Gastrocnemius medialis (tissue), 4 donors: ENCODE data around the gene A4GNT. TPM values are rescaled to one million over a fixed set of nuclear protein-coding genes. Genes with fewer than 3 reads are reported as not detected.
A peak's percentile ranks its signal among the peaks of the same experiment; 100 is the strongest.

Experiments
- ATAC-seq, 2 donors: fragments of 150-250 bp; one replicate each; pipeline ENCODE4 v1.9.1; 2016
- DNase-seq, 2 donors: peaks; one replicate each; pipeline ENCODE4 v3.0.0-alpha.2; 2019
- H3K27ac ChIP-seq, 4 donors: fragments of 200-600 bp; sonication (generic); 1 replicate in 1 of 4; 2 replicates in 3 of 4; pipeline ENCODE4 v1.5.1; 2016 to 2018; ENCODE audit warnings: mild to moderate bottlenecking in 2 of 4, moderate library complexity in 1 of 4
- H3K27me3 ChIP-seq, 3 donors: fragments of 200-600 bp; sonication (generic) in 2 of 3; 1 replicate in 1 of 3; 2 replicates in 2 of 3; pipeline versions ENCODE4 v1.5.1 to v1.6.0; 2016 to 2019; ENCODE audit warnings: mild to moderate bottlenecking in 1 of 3, moderate library complexity in 1 of 3
- H3K36me3 ChIP-seq, 2 donors: fragments of 200-600 bp; sonication (generic) in 1 of 2; one replicate each; pipeline ENCODE4 v1.5.1; 2017 to 2018
- H3K4me1 ChIP-seq, 2 donors: fragments of 200-600 bp; sonication (generic) in 1 of 2; one replicate each; pipeline ENCODE4 v1.5.1; 2016 to 2017; ENCODE audit warnings: mild to moderate bottlenecking in 2 of 2
- H3K4me3 ChIP-seq, 4 donors: fragments of 200-600 bp; sonication (generic) in 3 of 4; 1 replicate in 1 of 4; 2 replicates in 3 of 4; pipeline ENCODE4 v1.5.1; 2016 to 2019; ENCODE audit warnings: mild to moderate bottlenecking in 2 of 4
- H3K9me3 ChIP-seq, 3 donors: fragments of 200-600 bp; sonication (generic) in 2 of 3; 1 replicate in 1 of 3; 2 replicates in 2 of 3; pipeline ENCODE4 v1.5.1; 2016 to 2019
- CTCF ChIP-seq, 5 experiments: fragments of 450-650 bp in 3 of 5; fragments of 200-600 bp in 2 of 5; sonication (generic) in 2 of 5; IDR thresholded peaks in 4 of 5; conservative IDR thresholded peaks in 1 of 5; 1 replicate in 4 of 5; 2 replicates in 1 of 5; pipeline ENCODE4 v1.5.1; 2016 to 2019; ENCODE audit warnings: antibody characterized with exemption in 5 of 5, mild to moderate bottlenecking in 3 of 5, moderate library complexity in 3 of 5
- POLR2A ChIP-seq, 2 donors: fragments of 450-650 bp; IDR thresholded peaks; one replicate each; pipeline ENCODE4 v1.6.1; 2017; ENCODE audit warnings: antibody characterized with exemption in 2 of 2, mild to moderate bottlenecking in 2 of 2, moderate library complexity in 2 of 2
- in situ Hi-C, 4 donors: fragments of 200-750 bp; cut with MboI; loops; one replicate each; pipeline versions ENCODE4 v1.15.0 to v1.8.0; 2017; ENCODE audit warnings: low sequenced_read_pairs in 4 of 4
- intact Hi-C: fragments of 100-400 bp; cut with DNase I; formaldehyde crosslinking; loops from one replicate; pipeline ENCODE4 v1.15.1; 2023; ENCODE audit warnings: low total_unique reads
- total RNA-seq, 4 donors: library from RNA; depleted of rRNA; stranded (reverse); fragments of >200 nt; gene quantifications; one replicate each; pipeline versions ENCODE4 v1.1.0 to v1.2.3, GENCODE V29; 2016

A4GNT gene
- total RNA-seq, 4 donors from 2014 or later = not detected

- H3K27me3 ChIP-seq = no peaks in the 10 kb centered on the region
- no peak for ATAC-seq
- intact Hi-C loops (no loop called here), in situ Hi-C loops (no loop called here)
- H3K36me3 ChIP-seq = no peaks in the 10 kb centered on the region
- no peaks in the 10 kb centered on the region for H3K4me1 ChIP-seq
- no peak overlapping the region for H3K4me3 ChIP-seq
- no peaks in the 10 kb centered on the region for H3K9me3 ChIP-seq
- TF ChIP-seq CTCF (IDR thresholded peaks at IDR 0.05 in 4 of 5, conservative IDR thresholded peaks at IDR 0.05 in 1 of 5) (no peak), POLR2A (IDR thresholded peaks at IDR 0.05) (no peak)
- H3K27ac ChIP-seq = no peak overlapping the region
- DNase-seq = no peak
Measured at GRCh38 chr3:138124188-138124587, 8.0 kb downstream of the A4GNT start.

GRCh38 chr3:138119423-138119766 lies 12.8 kb downstream of the A4GNT start:
- TF ChIP-seq CTCF (IDR thresholded peaks at IDR 0.05 in 4 of 5, conservative IDR thresholded peaks at IDR 0.05 in 1 of 5) = no peak
- no peak for TF ChIP-seq POLR2A (IDR thresholded peaks at IDR 0.05)
- no peak overlapping the region for H3K27ac ChIP-seq
- in situ Hi-C loops = loop anchor here (5.0 to 10.0 kb wide), 3 partner anchors 47 to 55 kb away; no protein-coding TSS in a partner anchor
- peaks cover 0 to 14% of the 10 kb centered on the region in 2 donors for H3K4me1 ChIP-seq
- ATAC-seq = no peak
- no peaks in the 10 kb centered on the region for H3K9me3 ChIP-seq
- no peak for DNase-seq
- H3K27me3 ChIP-seq = no peaks in the 10 kb centered on the region
- H3K4me3 ChIP-seq = no peak overlapping the region
- intact Hi-C loops = loop anchor here (1.0 kb wide), 1 partner anchor 51 kb away; no protein-coding TSS in a partner anchor
- H3K36me3 ChIP-seq = no peaks in the 10 kb centered on the region

- DNase-seq = peak; percentile 35 to 62
- peaks cover 0 to 19% of the 10 kb centered on the region in 2 donors for H3K4me1 ChIP-seq
- in situ Hi-C loops = loop anchor here (5.0 to 10.0 kb wide), 3 partner anchors 47 to 54 kb away; no protein-coding TSS in a partner anchor
- intact Hi-C loops = loop anchor here (1.0 kb wide), 1 partner anchor 51 kb away; no protein-coding TSS in a partner anchor
- TF ChIP-seq CTCF (IDR thresholded peaks at IDR 0.05 in 4 of 5, conservative IDR thresholded peaks at IDR 0.05 in 1 of 5) (peak; percentile 47 to 79 (median 65)), POLR2A (IDR thresholded peaks at IDR 0.05) (no peak)
- ATAC-seq = peak; percentile 63 to 74
- H3K27me3 ChIP-seq = no peaks in the 10 kb centered on the region
- no peak overlapping the region for H3K4me3 ChIP-seq
- no peak overlapping the region for H3K27ac ChIP-seq
- no peaks in the 10 kb centered on the region for H3K9me3 ChIP-seq
- H3K36me3 ChIP-seq = no peaks in the 10 kb centered on the region
Measured at GRCh38 chr3:138118612-138119422, 13.4 kb downstream of the A4GNT start.

- intact Hi-C loops = loop anchor here (2.0 kb wide), 1 partner anchor 72 kb away; the partner anchor contains the start of gene ARMC8
- Histone ChIP-seq H3K27ac (peak within 1 kb of the TSS; percentile 69 to 82 (median 74)), H3K36me3 (no peaks in the 10 kb centered on the region), H3K4me1 (peaks cover 0 to 23% of the 10 kb centered on the region in 2 donors), H3K4me3 (peak within 1 kb of the TSS; percentile 74 to 95 (median 87)), H3K9me3 (no peaks in the 10 kb centered on the region), H3K27me3 (no peaks in the 10 kb centered on the region)
- TF ChIP-seq POLR2A (IDR thresholded peaks at IDR 0.05) = peak; percentile 19 to 35
- TF ChIP-seq CTCF (IDR thresholded peaks at IDR 0.05 in 4 of 5, conservative IDR thresholded peaks at IDR 0.05 in 1 of 5) = peak; percentile 36 to 57 (median 52)
- peak; percentile 73 to 87 for ATAC-seq
- in situ Hi-C loops = loop anchor here (5.0 to 10.0 kb wide), 3 partner anchors 43 to 50 kb away; no protein-coding TSS in a partner anchor
- DNase-seq = peak; percentile 12 to 31
Measured at GRCh38 chr3:138114988-138115971, 16.9 kb downstream of the A4GNT start, which contains the start of gene DZIP1L. Gene DZIP1L (minus strand): TSS chr3:138115608. CDS start chr3:138103971, 11,637 bp downstream.
